CD4-positive, alpha-beta T cell treated with Interleukin-21 for 1 hour (primary cell): Measurements from ENCODE around the gene POLE2.
"Not testable (repeated sequence)": the region's sequence is repeated elsewhere in the genome, so short reads cannot be mapped to it uniquely, and the experiment has no call there.

Source experiments
- DNase-seq: peaks from one replicate; pipeline ENCODE4 v3.0.0-alpha.2; 2020

POLE2 gene, protein sequence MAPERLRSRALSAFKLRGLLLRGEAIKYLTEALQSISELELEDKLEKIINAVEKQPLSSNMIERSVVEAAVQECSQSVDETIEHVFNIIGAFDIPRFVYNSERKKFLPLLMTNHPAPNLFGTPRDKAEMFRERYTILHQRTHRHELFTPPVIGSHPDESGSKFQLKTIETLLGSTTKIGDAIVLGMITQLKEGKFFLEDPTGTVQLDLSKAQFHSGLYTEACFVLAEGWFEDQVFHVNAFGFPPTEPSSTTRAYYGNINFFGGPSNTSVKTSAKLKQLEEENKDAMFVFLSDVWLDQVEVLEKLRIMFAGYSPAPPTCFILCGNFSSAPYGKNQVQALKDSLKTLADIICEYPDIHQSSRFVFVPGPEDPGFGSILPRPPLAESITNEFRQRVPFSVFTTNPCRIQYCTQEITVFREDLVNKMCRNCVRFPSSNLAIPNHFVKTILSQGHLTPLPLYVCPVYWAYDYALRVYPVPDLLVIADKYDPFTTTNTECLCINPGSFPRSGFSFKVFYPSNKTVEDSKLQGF

DNA sequence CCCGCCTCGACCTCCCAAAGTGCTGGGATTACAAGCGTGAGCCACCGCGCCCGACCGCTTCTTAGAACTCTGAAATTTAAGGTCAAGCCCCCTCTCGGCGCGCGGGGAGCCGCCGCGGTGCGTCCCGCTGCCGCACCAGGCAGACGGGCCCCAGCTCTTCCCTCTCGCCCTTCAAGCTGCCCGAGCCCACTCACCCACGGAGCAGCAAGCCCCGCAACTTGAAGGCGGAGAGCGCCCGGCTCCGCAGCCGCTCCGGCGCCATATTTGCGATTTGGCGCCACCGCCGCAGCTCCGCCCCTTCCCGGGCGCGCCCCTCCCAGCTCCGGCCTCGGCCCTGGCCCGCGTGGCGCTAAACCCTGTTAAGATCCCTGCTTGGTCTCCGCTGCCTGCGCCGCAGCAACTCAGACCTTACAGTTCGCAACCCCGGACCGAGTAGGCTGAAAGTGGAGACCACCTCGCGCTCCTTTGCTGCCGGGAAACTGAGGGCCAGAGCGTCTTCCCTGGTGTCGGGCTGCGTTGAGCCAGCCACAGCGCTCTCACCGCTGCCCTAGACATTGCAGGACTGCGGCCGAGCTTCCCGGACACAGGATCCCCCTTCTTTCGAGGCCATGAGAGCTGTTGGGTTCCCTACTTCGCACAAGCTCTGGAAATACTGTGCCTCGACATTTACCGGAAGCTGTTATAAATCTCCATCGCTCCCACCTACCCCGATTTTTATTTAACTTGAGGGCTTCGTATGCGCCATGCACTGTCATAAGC is at the start of gene POLE2:
TSS of gene POLE2 (minus strand) at position 273 of the 759 bp plus-strand sequence. CDS start at position 262, 11 bp downstream.
- DNase-seq = peak; percentile 77

DNA sequence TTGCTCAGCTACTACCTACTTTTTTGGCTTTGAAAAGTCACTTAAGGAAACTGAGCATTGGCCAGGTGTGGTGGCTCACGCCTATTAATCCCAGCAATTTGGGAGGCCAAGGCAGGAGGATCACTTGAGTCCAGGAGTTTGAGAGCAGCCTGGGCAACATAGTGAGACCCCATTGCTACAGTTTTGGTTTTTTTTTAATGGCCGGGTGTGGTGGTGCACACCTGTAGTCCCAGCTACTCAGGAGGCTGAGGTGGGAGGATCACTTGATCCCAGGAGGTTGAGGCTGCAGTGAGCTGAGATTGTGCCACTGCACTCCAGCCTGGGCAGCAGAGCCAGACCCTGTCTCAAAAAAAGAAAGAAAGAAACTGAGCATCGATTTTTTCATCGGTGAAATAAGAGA is 47.7 kb upstream of the POLE2 start:
- DNase-seq = not testable (repeated sequence)

DNA sequence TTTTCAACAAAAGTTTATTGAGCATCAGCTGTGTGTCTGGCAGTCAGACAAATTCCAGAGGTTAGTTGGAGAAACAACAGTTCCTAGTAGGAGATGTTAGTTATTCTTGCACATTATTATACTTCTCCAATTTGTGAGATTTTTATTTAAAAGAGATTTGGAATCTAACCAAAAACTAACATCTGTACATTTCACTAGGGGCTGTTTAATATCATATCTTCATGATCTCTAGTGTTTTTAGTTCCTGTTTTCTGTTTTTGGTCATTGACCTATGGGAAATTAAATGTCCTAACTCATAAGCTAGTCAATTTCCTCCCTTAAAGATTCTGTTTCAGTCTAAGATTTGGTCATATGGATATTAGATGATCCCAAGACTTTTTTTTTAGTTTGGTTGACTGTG is 45.8 kb upstream of the POLE2 start:
- no peak for DNase-seq

DNA sequence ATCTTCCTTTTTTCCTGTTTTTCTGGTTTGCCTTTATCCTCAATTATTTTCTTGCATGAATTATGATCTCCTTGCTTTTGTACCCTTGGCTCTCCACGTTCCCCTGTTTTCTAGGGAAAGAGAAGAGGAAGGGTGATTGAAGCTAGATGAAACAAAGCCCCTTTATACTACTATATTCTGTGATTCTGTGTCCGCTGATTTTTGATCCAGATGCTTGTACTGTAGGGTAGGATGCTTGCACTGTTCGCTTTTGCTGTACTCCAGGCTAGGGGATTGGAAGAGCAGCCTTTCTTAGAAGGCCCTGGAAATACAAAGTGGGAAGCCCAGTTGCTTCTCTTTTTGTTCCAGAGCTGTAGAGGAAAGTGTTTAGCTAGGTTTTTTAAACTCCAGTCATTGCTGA is 44.9 kb upstream of the POLE2 start:
- DNase-seq = no peak

DNA sequence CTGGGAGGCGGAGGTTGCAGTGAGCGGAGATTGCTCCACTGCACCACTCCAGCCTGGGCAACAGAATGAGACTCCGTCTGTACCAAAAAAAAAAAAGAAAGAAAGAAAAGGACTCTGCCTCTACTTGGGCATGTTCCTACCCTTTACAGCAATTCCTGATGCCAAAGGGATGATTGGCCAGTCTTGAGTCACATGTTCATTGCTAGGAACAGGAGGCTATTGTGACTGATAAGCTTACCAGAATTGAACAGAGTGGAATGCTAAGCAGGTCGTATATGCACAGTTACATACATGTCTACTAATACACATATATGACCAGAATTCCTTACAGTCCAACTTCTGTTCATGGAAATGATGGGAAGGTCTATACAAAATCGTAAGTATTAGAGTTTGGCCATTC is 39.2 kb upstream of the POLE2 start:
- no peak for DNase-seq

DNA sequence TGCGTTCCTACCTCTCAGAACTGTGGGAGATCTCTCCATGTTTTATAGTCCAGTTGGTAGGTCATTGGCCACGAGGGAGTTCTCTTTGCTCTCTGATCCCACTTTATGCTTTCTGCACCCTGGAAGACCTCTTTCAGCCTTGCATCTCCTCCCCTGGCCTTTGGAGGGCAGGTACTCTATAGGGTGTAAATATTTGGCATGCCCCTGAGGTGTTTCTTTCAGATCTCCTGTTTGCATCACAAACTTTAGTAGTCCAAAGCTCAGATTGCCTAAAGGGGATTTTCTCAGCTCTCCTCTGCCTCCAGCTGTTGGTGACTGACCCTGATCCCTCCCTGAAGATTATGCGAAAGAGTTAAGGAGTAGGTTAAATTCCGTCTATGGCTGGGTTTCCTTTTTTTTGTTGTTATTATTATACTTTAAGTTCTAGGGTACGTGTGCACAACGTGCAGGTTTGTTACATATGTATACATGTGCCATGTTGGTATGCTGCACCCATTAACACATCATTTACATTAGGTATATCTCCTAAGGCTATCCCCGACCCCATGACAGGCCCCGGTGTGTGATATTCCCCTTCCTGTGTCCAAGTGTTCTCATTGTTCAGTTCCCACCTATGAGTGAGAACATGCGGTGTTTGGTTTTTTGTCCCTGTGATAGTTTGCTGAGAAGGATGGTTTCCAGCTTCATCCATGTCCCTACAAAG is 33.9 kb upstream of the POLE2 start:
- DNase-seq = not testable (repeated sequence)

DNA sequence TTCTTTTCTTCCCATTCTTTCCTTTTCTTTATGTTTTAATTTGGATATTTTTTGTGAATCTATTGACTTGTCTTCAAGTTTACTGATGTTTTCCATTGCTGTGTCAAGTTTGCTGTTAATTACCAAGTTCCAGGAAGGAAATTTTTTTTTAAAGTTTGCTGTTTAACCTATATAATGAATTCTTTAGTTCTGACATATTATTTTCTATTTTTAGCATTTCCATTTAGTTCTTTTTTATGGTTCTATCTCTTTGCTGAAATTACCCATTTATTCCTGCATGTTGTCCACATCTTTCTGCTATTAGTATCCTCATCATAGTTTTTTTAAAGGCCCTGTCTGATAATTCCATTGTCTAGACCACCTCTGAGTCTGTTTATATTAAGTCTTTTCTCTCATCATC is 32.7 kb upstream of the POLE2 start:
- no peak for DNase-seq

DNA sequence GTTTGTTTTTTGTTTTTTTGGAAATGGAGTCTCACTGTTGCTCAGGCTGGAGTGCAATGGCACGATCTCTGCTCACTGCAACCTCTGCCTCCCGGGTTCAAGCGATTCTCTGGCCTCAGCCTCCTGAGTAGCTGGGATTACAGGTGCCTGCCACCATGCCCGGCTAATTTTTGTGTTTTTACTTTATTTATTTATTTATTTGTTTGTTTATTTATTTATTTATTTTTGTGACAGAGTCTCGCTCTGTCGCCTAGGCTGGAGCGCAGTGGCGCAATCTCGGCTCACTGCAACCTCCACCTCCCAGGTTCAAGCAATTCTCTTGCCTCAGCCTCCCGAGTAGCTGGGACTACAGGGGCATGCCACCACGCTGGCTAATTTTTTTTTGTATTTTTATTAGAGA is 23.0 kb upstream of the POLE2 start:
- DNase-seq = not testable (repeated sequence)

DNA sequence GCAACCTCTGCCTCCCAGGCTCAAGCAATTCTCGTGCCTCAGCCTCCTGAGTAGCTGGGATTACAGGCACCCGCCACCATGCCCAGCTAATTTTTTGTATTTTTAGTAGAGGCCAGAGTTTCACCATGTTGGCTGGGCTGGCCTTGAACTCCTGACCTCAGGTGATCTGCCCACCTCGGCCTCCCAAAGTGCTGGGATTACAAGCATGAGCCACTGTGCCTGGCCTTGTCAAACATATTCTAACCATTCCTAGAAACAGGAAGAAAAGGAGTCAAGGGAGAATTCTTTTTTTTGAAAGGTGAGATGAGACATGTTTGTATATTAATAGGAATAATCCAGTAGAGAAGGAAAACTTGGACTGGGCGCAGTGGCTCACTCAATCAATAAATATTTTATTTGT is 16.5 kb upstream of the POLE2 start:
- not testable (repeated sequence) for DNase-seq

DNA sequence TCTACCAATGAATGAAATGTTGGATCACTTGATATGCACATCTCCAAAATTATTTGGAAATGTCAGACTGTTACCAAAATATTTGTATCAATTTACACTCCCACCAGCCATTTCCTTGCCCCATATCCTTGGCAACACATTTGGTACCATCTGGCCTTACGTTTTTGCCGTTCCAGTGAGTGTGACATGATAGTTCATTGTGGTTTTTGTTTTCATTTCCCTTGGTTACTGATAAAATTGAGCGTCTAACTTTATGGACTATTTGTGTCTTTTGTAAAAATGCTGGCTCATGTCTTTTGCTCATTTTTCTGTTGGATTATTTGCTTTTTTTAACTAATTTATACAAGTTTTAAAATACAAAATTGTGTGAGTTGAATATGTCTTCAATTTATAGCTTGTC is 16.0 kb upstream of the POLE2 start:
- no peak for DNase-seq

DNA sequence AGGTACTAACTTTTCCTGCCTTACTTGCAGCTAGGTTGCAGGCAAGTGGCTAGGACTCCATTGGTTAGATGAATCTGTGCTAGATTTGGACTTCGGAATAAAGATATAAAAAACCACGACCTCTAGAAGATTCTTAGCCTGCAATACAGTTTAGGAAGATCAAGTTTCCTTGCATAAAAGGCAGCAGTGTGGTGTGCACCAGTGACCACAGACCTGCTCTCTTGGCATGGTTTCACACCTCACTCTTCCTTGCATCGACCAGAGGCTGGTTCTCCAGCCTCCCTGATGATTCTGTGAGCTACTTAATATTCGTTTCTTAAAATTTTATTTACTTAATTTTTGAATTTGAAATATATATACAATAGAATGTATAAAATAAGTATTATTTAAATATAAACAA is 14.7 kb upstream of the POLE2 start:
- no peak for DNase-seq

DNA sequence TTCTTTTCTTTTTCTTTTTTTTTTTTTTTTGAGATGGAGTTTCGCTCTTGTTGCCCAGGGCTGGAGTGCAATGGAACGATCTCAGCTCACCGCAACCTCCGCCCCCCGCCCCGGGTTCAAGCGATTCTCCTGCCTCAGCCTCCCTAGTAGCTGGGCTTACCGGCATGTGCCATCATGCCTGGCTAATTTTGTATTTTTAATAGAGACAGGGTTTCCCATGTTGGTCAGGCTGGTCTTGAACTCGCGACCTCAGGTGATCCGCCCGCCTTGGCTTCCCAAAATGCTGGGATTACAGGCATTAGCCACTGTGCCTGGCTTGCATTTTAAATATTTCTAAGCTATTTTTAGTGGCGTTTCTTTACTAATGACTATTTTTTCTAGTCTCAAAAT is 5.7 kb upstream of the POLE2 start:
- not testable (repeated sequence) for DNase-seq

DNA sequence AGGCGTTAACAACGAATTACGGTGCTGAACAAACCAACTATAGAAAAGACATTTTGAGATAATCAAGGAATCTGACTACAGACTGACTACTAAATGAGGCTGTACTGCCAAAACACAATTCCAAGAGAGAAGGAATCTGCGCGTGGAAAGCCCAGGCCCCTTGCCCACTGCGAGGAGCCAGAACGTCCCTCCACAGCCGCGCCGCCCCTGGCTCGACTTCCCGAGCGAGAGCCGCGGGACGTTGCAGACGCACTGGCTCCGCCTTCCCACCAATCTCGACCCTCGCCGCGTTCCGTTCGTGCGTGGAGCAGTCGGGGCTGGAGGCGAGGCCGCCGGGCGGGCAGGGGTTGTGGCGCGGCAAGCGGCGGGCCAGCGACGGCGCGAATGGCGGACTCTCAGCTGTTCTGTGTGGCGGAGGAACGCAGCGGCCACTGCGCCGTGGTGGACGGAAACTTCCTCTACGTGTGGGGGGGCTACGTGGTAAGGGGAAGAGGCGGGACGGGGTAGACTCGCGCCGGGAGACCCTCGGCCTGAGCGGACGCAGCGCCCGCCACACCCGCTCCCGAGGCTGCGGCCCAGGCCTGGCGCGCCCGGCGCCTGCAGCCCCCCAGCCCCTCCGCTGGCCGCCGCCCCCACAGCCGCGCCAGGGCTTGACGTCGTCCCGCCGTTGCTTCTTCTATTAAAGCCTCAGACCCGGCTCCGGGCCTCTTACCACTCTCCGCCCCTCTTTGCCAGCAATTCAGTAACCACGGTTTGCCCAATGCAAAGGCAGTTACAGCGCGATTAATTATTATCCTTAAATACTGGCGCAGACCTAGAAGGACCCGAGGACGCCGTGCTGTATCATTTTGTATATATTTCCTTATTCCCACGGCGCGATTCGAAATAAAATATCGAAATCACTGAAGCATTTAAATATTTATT is 5.1 kb upstream of the POLE2 start, which contains the start of gene KLHDC1:
TSS of gene KLHDC1 (plus strand) at position 310 of the 924 bp plus-strand sequence. CDS start at position 385, 75 bp downstream.
- DNase-seq = peak; percentile 79

DNA sequence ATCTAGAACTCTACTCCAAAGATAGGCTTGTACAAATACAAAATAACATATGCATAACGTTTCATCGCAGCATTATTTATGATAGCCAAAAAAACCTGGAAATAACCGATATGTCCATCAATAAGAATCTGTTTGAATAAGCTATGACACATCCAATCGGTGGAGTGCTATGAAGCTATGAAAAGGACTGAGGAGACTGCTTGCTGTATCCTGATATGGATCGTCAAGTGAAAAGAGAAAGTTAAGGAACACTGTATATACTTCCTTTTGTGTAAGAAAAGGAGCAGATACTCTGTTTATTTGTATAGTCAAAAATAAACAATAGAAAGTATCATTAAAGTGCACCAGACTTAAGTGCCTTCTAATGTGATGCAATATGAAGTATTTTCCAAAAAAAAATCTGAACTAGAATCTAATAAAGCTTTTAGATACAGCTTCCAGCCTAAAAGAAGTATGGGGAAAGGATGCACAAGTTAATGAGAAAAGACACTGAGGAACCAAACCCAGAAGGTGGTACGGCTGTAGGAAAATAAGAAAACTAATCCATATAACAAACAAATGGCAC is 4.3 kb upstream of the POLE2 start:
- no peak for DNase-seq

DNA sequence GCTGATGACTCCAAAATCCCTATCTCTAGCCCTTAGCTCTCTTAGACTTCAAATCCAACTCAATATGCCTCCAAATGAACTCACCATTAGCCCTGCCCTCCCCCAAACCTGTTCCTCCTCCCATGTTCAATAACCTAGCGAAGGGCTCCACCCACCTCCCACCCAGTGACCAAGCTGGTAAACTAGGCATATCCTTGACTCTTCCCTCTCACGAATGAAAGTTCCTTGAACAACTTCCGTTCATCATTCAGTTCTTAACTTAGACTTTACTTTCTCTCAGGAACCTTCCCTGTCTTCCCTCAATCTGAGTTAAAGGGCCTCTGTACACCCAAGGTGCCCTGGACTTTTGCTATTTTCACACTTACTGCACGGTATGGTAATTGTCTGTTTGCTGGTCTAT is 3.0 kb upstream of the POLE2 start:
- DNase-seq = no peak

DNA sequence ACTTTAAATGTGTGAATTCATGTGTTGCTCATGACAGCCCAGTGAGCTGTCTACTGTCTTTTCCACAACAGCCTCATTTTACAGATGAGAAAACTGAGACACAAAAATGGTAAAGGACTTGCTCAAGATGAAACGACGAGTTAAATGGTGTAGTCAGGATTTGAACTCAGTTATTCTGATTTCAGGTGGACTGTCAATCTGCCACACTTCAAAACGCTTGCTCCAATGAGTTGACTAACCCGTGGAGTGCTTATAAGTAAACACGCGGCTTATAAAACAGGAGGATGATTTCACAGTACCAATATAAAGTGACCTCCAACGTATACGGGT is 652 bp upstream of the POLE2 start:
- no peak for DNase-seq

DNA sequence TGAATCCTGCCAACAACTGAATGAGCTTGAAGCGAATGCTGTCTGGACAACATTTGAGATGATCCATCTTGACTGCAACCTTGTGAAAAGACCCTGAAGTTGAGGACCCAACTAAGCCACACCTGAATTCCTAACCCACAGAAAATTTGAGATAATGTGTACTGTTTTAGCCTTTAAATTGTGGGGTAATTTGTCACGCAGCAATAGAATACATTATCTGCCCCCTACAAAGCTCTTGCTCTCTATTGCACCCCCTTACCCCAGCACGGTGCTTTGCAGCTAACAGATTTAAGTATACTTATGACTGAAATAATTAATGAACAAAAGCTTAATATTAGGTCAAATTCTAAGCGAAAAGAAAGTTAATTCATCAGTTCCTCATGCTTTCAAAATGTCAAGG is 1.6 kb downstream of the POLE2 start:
- DNase-seq = no peak

DNA sequence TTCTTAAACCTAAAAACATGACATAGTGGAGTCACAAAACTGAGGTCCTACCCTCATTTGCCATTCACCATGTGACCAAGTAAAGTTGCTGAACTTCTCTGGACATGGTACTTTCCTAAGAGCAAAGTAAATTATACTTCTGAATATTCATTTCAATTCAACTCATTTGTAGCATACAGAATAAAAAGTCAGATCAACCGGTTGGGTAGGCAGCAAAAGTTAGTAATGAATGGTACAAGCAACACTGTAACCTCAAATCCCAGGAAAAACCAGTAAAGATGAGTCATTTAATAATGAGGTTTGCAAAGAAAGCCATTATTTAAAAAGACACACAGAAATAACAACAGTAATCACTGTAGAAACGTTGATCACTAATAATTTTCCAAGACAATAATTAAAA is 8.7 kb downstream of the POLE2 start:
- no peak for DNase-seq

DNA sequence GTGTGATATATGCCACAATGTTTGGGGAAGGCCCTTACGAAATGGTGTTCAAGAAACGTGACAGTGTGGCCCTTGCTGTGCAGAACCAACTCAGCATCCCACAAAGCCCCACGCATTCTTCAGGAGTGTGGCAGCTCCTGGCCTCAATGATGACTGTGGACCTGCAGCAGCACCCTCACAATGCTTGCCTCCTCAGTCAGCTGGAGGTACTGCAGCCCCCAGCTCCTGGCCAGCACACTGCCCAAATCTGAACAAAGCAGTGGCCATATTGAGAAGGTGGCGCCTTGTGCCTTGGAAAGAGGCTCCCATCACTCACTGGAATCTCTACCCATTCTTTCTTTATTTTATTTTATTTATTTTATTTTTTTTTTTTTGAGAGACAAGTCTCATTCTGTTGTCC is 10.4 kb downstream of the POLE2 start:
- DNase-seq = no peak

DNA sequence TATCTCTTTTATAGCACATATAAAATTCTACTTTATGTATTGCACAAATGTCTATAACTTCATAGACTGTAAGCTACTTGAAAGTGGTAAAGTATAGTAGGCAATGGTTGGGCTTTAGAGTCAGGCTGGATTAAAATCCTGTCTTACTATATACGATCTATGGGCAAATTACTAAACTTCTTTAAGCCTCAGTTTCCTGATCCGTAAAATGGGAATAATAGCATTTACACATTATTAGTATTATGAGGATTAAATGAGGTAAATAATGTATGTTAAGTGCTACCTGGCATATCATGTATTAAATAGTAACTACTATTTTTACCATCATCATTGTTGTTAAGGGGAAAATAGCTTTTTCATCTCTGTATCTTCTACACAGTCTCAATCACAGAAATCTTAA is 14.4 kb downstream of the POLE2 start:
- no peak for DNase-seq

DNA sequence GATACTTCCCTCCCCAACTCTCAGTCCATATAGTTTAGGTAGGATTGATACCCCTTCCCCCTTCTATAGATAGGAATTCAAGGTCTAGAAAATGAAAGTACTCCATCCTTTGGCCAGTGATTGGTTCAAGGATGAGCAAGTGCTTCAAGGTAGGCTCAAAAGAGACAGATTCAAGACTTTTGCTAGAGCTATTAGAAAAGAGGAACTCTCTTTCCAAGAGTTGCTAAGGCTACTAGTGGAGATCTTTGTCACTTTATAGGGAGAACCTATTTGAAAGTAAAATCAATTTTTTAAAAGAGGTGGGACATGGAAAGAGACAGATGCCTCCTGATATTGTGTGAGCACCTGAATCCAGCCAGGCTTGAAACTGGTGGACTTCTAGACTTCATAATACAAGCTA is 17.5 kb downstream of the POLE2 start:
- DNase-seq = no peak
